HCT116 (cell line): ENCODE results near the gene SPRY4. TPM values are rescaled to one million over a fixed set of nuclear protein-coding genes. Genes with fewer than 3 reads are reported as not detected.
A peak's percentile ranks its signal among the peaks of the same experiment; 100 is the strongest.

Experiments used
- ATAC-seq: fragments of 200-7000 bp; cut with Tn5 transposase; 2 replicates; pipeline ENCODE4 v1.9.1; 2020; ENCODE audit warnings: mild to moderate bottlenecking, moderate library complexity
- BruUV-seq: library from RNA; stranded (reverse); fragments of 400-500 nt; replicated peaks from 2 replicates; lab custom pipeline; 2021; lab: Mats Ljungman, UMichigan
- CTCF ChIA-PET: fragments of 300-600 bp; sonication (Branson Sonifier 250); formaldehyde crosslinking; loops from one replicate; lab custom pipeline; 2021; ENCODE audit warnings: antibody characterized with exemption; lab: Charles Lee
- POLR2A ChIA-PET: fragments of 300-600, 350-600 bp; sonication (Branson Sonifier 250); formaldehyde crosslinking; loops from one replicate; lab custom pipeline; 2021; ENCODE audit warnings: antibody characterized with exemption; lab: Charles Lee
- RAD21 ChIA-PET, 2 experiments: fragments of 300-600 bp; sonication (Branson Sonifier 250); formaldehyde crosslinking; loops; one replicate each; lab custom pipeline; 2023; ENCODE audit warnings: low total read pairs in 2 of 2; ENCODE audit not compliant: uncharacterized antibody in 2 of 2, unreplicated experiment in 2 of 2, low non-redundant PET in 1 of 2; lab: Charles Lee
- DNase-seq: peaks from one replicate; pipeline ENCODE4 v3.0.0-alpha.2; 2010; ENCODE audit warnings: low read depth, low spot score
- H2AFZ ChIP-seq: fragments of 200-600 bp; shearing (Covaris generic), sonication (generic); 2 replicates; pipeline ENCODE4 v1.6.1; 2017; ENCODE audit warnings: low read depth, mixed run types, mixed read lengths, antibody characterized with exemption, low read length; ENCODE audit not compliant: poor library complexity, severe bottlenecking
- H3K27ac ChIP-seq: 2 replicates; pipeline ENCODE4 v1.5.1; 2012; ENCODE audit warnings: low read depth, low read length
- H3K27me3 ChIP-seq: fragments of 200-600 bp; sonication (generic); 2 replicates; pipeline ENCODE4 v1.6.1; 2016; ENCODE audit warnings: mixed run types, low read length, mixed read lengths; ENCODE audit not compliant: insufficient read depth
- H3K36me3 ChIP-seq, 2 experiments: fragments of 200-500 bp in 1 of 2; fragments of 200-600 bp in 1 of 2; sonication (Bioruptor generic) in 1 of 2; sonication (generic) in 1 of 2; 2 replicates each; pipeline versions ENCODE4 v1.5.1 to v1.6.1; 2014 to 2016; ENCODE audit warnings: low read length in 2 of 2, inconsistent platforms in 1 of 2, mixed read lengths in 1 of 2, mixed run types in 1 of 2; ENCODE audit not compliant: insufficient read depth in 2 of 2, control insufficient read depth in 1 of 2
- H3K4me1 ChIP-seq, 2 experiments: fragments of 200-600 bp in 1 of 2; sonication (generic) in 1 of 2; 2 replicates each; pipeline versions ENCODE4 v1.5.1 to v1.6.1; 2012 to 2017; ENCODE audit warnings: low read length in 2 of 2, inconsistent platforms in 1 of 2, mild to moderate bottlenecking in 1 of 2, mixed read lengths in 1 of 2, mixed run types in 1 of 2, moderate library complexity in 1 of 2; ENCODE audit not compliant: insufficient read depth in 2 of 2, control insufficient read depth in 1 of 2
- H3K4me2 ChIP-seq: fragments of 200-600 bp; sonication (generic); 2 replicates; pipeline ENCODE4 v1.6.1; 2017; ENCODE audit warnings: mixed run types, low read length, mixed read lengths
- H3K4me3 ChIP-seq, 2 experiments: fragments of 200-600 bp in 1 of 2; sonication (generic) in 1 of 2; replicated peaks in 1 of 2; 2 replicates each; pipeline ENCODE4 v1.5.1; 2011 to 2016; ENCODE audit warnings: low read length in 2 of 2, control low read depth in 1 of 2, low read depth in 1 of 2, mild to moderate bottlenecking in 1 of 2, mixed read lengths in 1 of 2, mixed run types in 1 of 2
- H3K79me2 ChIP-seq: fragments of 200-600 bp; sonication (generic); 2 replicates; pipeline ENCODE4 v1.6.1; 2017; ENCODE audit warnings: mild to moderate bottlenecking, mixed run types, low read length, moderate library complexity, mixed read lengths; ENCODE audit not compliant: insufficient read depth
- H3K9ac ChIP-seq: fragments of 200-600 bp; sonication (generic); 2 replicates; pipeline ENCODE4 v1.6.1; 2016; ENCODE audit warnings: low read length, mixed read lengths
- H3K9me2 ChIP-seq: fragments of 200-600 bp; sonication (generic), shearing (Covaris generic); 2 replicates; pipeline ENCODE4 v1.6.1; 2017; ENCODE audit warnings: mixed run types, mild to moderate bottlenecking, moderate library complexity; ENCODE audit not compliant: insufficient read depth
- H3K9me3 ChIP-seq, 2 experiments: fragments of 200-500 bp in 1 of 2; fragments of 200-600 bp in 1 of 2; sonication (Bioruptor generic) in 1 of 2; sonication (generic) in 1 of 2; 2 replicates each; pipeline ENCODE4 v1.6.1; 2014 to 2017; ENCODE audit warnings: low read length in 2 of 2, mixed read lengths in 2 of 2, inconsistent platforms in 1 of 2, low read depth in 1 of 2, mild to moderate bottlenecking in 1 of 2, mixed run types in 1 of 2, moderate library complexity in 1 of 2; ENCODE audit not compliant: control insufficient read depth in 1 of 2, insufficient read depth in 1 of 2
- H4K20me1 ChIP-seq: fragments of 200-600 bp; sonication (generic), shearing (Covaris generic); 2 replicates; pipeline ENCODE4 v1.6.1; 2017; ENCODE audit warnings: mixed run types, mild to moderate bottlenecking, moderate library complexity; ENCODE audit not compliant: insufficient read depth
- CBX3 ChIP-seq: IDR thresholded peaks from 2 replicates; pipeline ENCODE4 v1.6.1; 2012; ENCODE audit warnings: low read depth
- CEBPB ChIP-seq: IDR thresholded peaks from 2 replicates; pipeline ENCODE4 v1.6.1; 2012; ENCODE audit warnings: low read depth
- EGR1 ChIP-seq: IDR thresholded peaks from 2 replicates; pipeline ENCODE4 v1.6.1; 2012; ENCODE audit warnings: low read depth
- EZH2 ChIP-seq: fragments of 200-600 bp; sonication (generic); IDR thresholded peaks from 2 replicates; pipeline ENCODE4 v1.6.1; 2017; ENCODE audit warnings: antibody characterized with exemption, mixed run types
- EZH2phosphoT487 ChIP-seq: fragments of 200-600 bp; IDR thresholded peaks from 2 replicates; pipeline ENCODE4 v1.6.1; 2018; ENCODE audit warnings: antibody characterized with exemption, borderline replicate concordance
- POLR2AphosphoS5 ChIP-seq: IDR thresholded peaks from 2 replicates; pipeline ENCODE4 v1.6.1; 2011; ENCODE audit warnings: mild to moderate bottlenecking, low read depth, low read length, moderate library complexity
- RAD21 ChIP-seq: IDR thresholded peaks from 2 replicates; pipeline ENCODE4 v1.6.1; 2012; ENCODE audit warnings: low read depth, mild to moderate bottlenecking
- SIN3A ChIP-seq: IDR thresholded peaks from 2 replicates; pipeline ENCODE4 v1.6.1; 2012; ENCODE audit warnings: low read depth
- SP1 ChIP-seq: IDR thresholded peaks from 2 replicates; pipeline ENCODE4 v1.6.1; 2012; ENCODE audit warnings: low read depth
- SRF ChIP-seq: IDR thresholded peaks from 2 replicates; pipeline ENCODE4 v1.6.1; 2012; ENCODE audit warnings: low read depth
- YY1 ChIP-seq: IDR thresholded peaks from 2 replicates; pipeline ENCODE4 v1.6.1; 2011; ENCODE audit warnings: low read length, low read depth, moderate library complexity, mild to moderate bottlenecking; ENCODE audit not compliant: insufficient replicate concordance; ENCODE audit errors: extremely low read depth
- intact Hi-C: fragments of 100-400 bp; cut with micrococcal nuclease; formaldehyde crosslinking; loops from 2 replicates; pipeline ENCODE4 v1.10.0; 2022
- total RNA-seq: library from RNA; stranded (reverse); gene quantifications from one replicate; pipeline ENCODE4 v1.2.1, GENCODE V29; 2021; ENCODE audit not compliant: unreplicated experiment
- TF ChIP-seq, protein P1 (sequence below): IDR thresholded peaks from 2 replicates; pipeline ENCODE4 v1.6.1; 2012; ENCODE audit warnings: low read depth

The SPRY4 gene
- total RNA-seq, 1 experiment from 2014 or later: 112 TPM

DNA sequence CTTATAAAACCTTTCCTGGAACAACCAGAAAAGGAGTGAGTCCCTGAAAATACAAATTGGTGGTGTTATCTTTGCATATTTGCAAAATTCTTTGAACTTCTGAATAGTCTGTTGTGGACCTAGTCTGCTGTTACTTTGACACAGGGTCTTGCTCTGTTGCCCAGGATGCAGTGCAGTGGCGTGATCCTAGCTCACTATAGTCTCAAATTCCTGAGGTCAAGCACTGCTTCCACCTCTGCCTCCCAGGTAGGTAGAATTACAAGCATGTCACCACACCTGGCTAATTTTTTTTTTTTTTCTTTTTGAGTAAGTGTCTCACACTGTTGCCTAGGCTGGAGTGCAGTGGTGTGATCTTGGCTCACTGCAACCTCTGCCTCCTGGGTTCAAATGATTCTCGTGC, 43.7 kb upstream of the SPRY4 start:
- DNase-seq: no peak
- no peaks in the 10 kb centered on the region for H3K36me3 ChIP-seq
- intact Hi-C loops: loop anchor here (10.0 kb wide), 1 partner anchor 106 kb away; no protein-coding TSS in a partner anchor
- BruUV-seq: no TSS peak
- peak overlapping the region; percentile 19 for H3K9ac ChIP-seq
- H3K79me2 ChIP-seq: no peaks in the 10 kb centered on the region; the same call in 1 of the 2 replicates
- no peaks in the 10 kb centered on the region for H4K20me1 ChIP-seq
- peak overlapping the region; percentile 5; the same call in 1 of the 2 replicates for H3K27ac ChIP-seq
- ChIA-PET RAD21 (no interaction called here), POLR2A (interaction anchor here (0.7 kb wide), 1 partner anchor 41 kb away, joined by 3 read pairs; no protein-coding TSS in a partner anchor), CTCF (no interaction called here)
- TF ChIP-seq SIN3A (no peak), EZH2 (no peak), RAD21 (no peak), CBX3 (no peak), POLR2AphosphoS5 (no peak), CEBPB (no peak), EGR1 (no peak), EZH2phosphoT487 (no peak), SRF (no peak), YY1 (no peak), SP1 (no peak)
- TF ChIP-seq, protein P1, sequence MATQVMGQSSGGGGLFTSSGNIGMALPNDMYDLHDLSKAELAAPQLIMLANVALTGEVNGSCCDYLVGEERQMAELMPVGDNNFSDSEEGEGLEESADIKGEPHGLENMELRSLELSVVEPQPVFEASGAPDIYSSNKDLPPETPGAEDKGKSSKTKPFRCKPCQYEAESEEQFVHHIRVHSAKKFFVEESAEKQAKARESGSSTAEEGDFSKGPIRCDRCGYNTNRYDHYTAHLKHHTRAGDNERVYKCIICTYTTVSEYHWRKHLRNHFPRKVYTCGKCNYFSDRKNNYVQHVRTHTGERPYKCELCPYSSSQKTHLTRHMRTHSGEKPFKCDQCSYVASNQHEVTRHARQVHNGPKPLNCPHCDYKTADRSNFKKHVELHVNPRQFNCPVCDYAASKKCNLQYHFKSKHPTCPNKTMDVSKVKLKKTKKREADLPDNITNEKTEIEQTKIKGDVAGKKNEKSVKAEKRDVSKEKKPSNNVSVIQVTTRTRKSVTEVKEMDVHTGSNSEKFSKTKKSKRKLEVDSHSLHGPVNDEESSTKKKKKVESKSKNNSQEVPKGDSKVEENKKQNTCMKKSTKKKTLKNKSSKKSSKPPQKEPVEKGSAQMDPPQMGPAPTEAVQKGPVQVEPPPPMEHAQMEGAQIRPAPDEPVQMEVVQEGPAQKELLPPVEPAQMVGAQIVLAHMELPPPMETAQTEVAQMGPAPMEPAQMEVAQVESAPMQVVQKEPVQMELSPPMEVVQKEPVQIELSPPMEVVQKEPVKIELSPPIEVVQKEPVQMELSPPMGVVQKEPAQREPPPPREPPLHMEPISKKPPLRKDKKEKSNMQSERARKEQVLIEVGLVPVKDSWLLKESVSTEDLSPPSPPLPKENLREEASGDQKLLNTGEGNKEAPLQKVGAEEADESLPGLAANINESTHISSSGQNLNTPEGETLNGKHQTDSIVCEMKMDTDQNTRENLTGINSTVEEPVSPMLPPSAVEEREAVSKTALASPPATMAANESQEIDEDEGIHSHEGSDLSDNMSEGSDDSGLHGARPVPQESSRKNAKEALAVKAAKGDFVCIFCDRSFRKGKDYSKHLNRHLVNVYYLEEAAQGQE: no peak
- no peaks in the 10 kb centered on the region for H3K9me2 ChIP-seq
- no peaks in the 10 kb centered on the region for H3K27me3 ChIP-seq
- no peak overlapping the region for H3K4me3 ChIP-seq
- no peak for ATAC-seq
- H3K9me3 ChIP-seq: no peaks in the 10 kb centered on the region
- peak overlapping the region; percentile 79 for H3K4me2 ChIP-seq
- H3K4me1 ChIP-seq: peaks cover 63 to 72% of the 10 kb centered on the region in 2 experiments
- H2AFZ ChIP-seq: no peak overlapping the region
